ENCODE measurements around the gene GPR87. TPM values are rescaled to one million over a fixed set of nuclear protein-coding genes. Genes with fewer than 3 reads are reported as not detected.

GPR87 gene
- total RNA-seq, 1 experiment from 2014 or later: 3.8 TPM

- Histone ChIP-seq H3K9me2 (ENCODE audit: insufficient read depth) (no peaks in the 10 kb centered on the region), H3K27me3 (ENCODE audit: insufficient read depth, low read length) (no peaks in the 10 kb centered on the region), H3K79me2 (ENCODE audit: insufficient read depth, low read length) (no peaks in the 10 kb centered on the region), H3K4me3 (replicated peaks in 1 of 2; ENCODE audit: low read depth in 1 of 2, low read length in 2 of 2) (no peak overlapping the region), H3K36me3 (ENCODE audit: control insufficient read depth in 1 of 2, insufficient read depth in 2 of 2, low read length in 2 of 2) (no peaks in the 10 kb centered on the region), H3K9me3 (ENCODE audit: control insufficient read depth in 1 of 2, insufficient read depth in 1 of 2, low read depth in 1 of 2, low read length in 2 of 2) (no peaks in the 10 kb centered on the region), H4K20me1 (ENCODE audit: insufficient read depth) (no peaks in the 10 kb centered on the region), H3K4me1 (ENCODE audit: control insufficient read depth in 1 of 2, insufficient read depth in 2 of 2, low read length in 2 of 2) (no peaks in the 10 kb centered on the region), H3K9ac (ENCODE audit: low read length) (no peak overlapping the region), H2AFZ (ENCODE audit: low read depth, low read length, poor library complexity, severe bottlenecking) (no peak overlapping the region), H3K27ac (ENCODE audit: low read depth, low read length) (no peak overlapping the region), H3K4me2 (ENCODE audit: low read length) (no peak overlapping the region)
- TF ChIP-seq CTCF (IDR thresholded peaks at IDR 0.05 in 2 of 3, conservative IDR thresholded peaks at IDR 0.05 in 1 of 3; ENCODE audit: borderline replicate concordance in 1 of 3, insufficient read depth in 1 of 3, low read depth in 2 of 3, low read length in 2 of 3) (no peak), RAD21 (IDR thresholded peaks at IDR 0.05; ENCODE audit: low read depth) (no peak), EGR1 (IDR thresholded peaks at IDR 0.05; ENCODE audit: low read depth) (no peak), TCF7L2 (IDR thresholded peaks at IDR 0.05; ENCODE audit: borderline replicate concordance, extremely low read depth, insufficient read depth, insufficient read length) (no peak), ZBTB33 (IDR thresholded peaks at IDR 0.05; ENCODE audit: extremely low read depth, insufficient replicate concordance, low read length) (no peak), ELF1 (IDR thresholded peaks at IDR 0.05; ENCODE audit: borderline replicate concordance, low read depth) (no peak), SP1 (IDR thresholded peaks at IDR 0.05; ENCODE audit: low read depth) (no peak), POLR2A (IDR thresholded peaks at IDR 0.05; ENCODE audit: borderline replicate concordance, extremely low read depth, insufficient read depth, insufficient read length) (no peak), ATF3 (IDR thresholded peaks at IDR 0.05) (no peak)
- CTCF ChIA-PET: no interaction called here
- intact Hi-C loops (cut with micrococcal nuclease): no loop called here
- RAD21 ChIA-PET (ENCODE audit: low non-redundant PET in 1 of 2, low total read pairs in 2 of 2, uncharacterized antibody in 2 of 2, unreplicated experiment in 2 of 2): no interaction called here
- ATAC-seq (no peak), DNase-seq (ENCODE audit: low read depth, low spot score) (no peak)
- no TSS peak for BruUV-seq (replicated peaks)
- POLR2A ChIA-PET: no interaction called here
Measured at GRCh38 chr3:151248772-151249337, 67.8 kb downstream of the GPR87 start.

Other genes starting within 250 kb of the GPR87 start
- 6.4 TPM for gene MED12L, start 231.2 kb downstream of the GPR87 start, total RNA-seq (2021; ENCODE audit: unreplicated experiment)
- gene GPR171, start 113.6 kb downstream of the GPR87 start, total RNA-seq (2021; ENCODE audit: unreplicated experiment): not detected
- gene P2RY14, start 38.3 kb downstream of the GPR87 start, total RNA-seq (2021; ENCODE audit: unreplicated experiment): not detected
- gene P2RY13, start 12.7 kb upstream of the GPR87 start, total RNA-seq (2021; ENCODE audit: unreplicated experiment): not detected
- gene P2RY12, start 67.9 kb upstream of the GPR87 start, total RNA-seq (2021; ENCODE audit: unreplicated experiment): not detected
- 0.02 TPM for gene IGSF10, start 144.2 kb upstream of the GPR87 start, total RNA-seq (2021; ENCODE audit: unreplicated experiment)